Skeletal muscle satellite cell (primary cell): ENCODE results near the gene BBS12. TPM values are rescaled to one million over a fixed set of nuclear protein-coding genes. Genes with fewer than 3 reads are reported as not detected.
A peak's percentile ranks its signal among the peaks of the same experiment; 100 is the strongest.

Experiments
- H3K27me3 ChIP-seq: 2 replicates; pipeline ENCODE4 v1.7.0; 2013; ENCODE audit warnings: low read length; ENCODE audit not compliant: control insufficient read depth, insufficient read depth
- H3K36me3 ChIP-seq: 2 replicates; pipeline ENCODE4 v1.7.0; 2013; ENCODE audit warnings: mild to moderate bottlenecking, control low read depth, low read length; ENCODE audit not compliant: insufficient read depth
- H3K4me1 ChIP-seq: 2 replicates; pipeline ENCODE4 v1.7.0; 2013; ENCODE audit warnings: low read length; ENCODE audit not compliant: control insufficient read depth, insufficient read depth
- H3K4me2 ChIP-seq: 2 replicates; pipeline ENCODE4 v1.7.0; 2013; ENCODE audit warnings: mild to moderate bottlenecking, low read length
- H3K4me3 ChIP-seq: 2 replicates; pipeline ENCODE4 v1.7.0; 2013; ENCODE audit warnings: low read length
- H3K9ac ChIP-seq: 2 replicates; pipeline ENCODE4 v1.7.0; 2013; ENCODE audit warnings: mild to moderate bottlenecking, low read depth, low read length, moderate library complexity
- H3K9me3 ChIP-seq: replicated peaks from 2 replicates; pipeline ENCODE4 v1.7.0; 2013; ENCODE audit warnings: mild to moderate bottlenecking, control low read depth, low read length
- total RNA-seq: library from RNA; depleted of rRNA; stranded (reverse); fragments of >200 nt; gene quantifications from 2 replicates; pipeline ENCODE4 v1.2.3, GENCODE V29; 2012; rRNA removed

BBS12 gene
- total RNA-seq, result 3.0 and 4.2 TPM in 2 replicates

- peak within 1 kb of the TSS; percentile 83 for H3K9ac ChIP-seq
- peak within 1 kb of the TSS; percentile 86 for H3K4me3 ChIP-seq
- H3K36me3 ChIP-seq, result no peaks in the 10 kb centered on the region
- H3K9me3 ChIP-seq, result no peaks in the 10 kb centered on the region
- H3K27me3 ChIP-seq, result no peaks in the 10 kb centered on the region
- H3K4me2 ChIP-seq, result peak within 1 kb of the TSS; percentile 82
- H3K4me1 ChIP-seq, result peaks cover 16% of the 10 kb centered on the region
Observed at GRCh38 chr4:122732329-122733026, at the start of gene BBS12. Gene BBS12, plus strand, starts transcription at chr4:122732704. Its CDS starts 9,189 bp downstream, at chr4:122741893.

DNA sequence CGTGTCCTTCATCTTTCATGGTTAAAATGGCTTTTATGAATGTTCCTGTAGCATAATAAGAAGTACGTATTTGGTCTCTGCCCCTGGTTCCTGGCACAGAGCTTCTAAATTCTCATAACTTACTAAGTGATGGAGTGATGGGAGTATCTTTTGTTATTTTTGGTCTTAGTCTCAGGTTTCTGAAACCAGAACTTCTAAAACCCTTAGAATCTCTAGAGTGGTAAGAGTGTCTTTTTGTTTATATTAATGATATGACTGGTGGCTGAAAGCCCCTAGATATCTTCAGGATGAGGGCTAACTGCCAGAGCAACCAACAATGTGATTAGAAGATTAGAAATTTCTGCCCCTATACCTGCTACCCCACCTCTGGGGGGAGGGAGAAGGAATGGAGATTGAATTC lies 45.8 kb upstream of the BBS12 start:
- Histone ChIP-seq H3K9me3 (no peaks in the 10 kb centered on the region), H3K4me3 (no peak overlapping the region), H3K4me2 (no peak overlapping the region), H3K27me3 (no peaks in the 10 kb centered on the region), H3K9ac (no peak overlapping the region), H3K36me3 (no peaks in the 10 kb centered on the region), H3K4me1 (no peaks in the 10 kb centered on the region)

- Histone ChIP-seq H3K4me3 (no peak overlapping the region), H3K27me3 (no peaks in the 10 kb centered on the region), H3K36me3 (no peaks in the 10 kb centered on the region), H3K9me3 (no peaks in the 10 kb centered on the region), H3K9ac (no peak overlapping the region), H3K4me1 (no peaks in the 10 kb centered on the region), H3K4me2 (no peak overlapping the region)
Observed at GRCh38 chr4:122687531-122688061, 44.9 kb upstream of the BBS12 start.

- no peak overlapping the region for H3K9ac ChIP-seq
- H3K36me3 ChIP-seq, result no peaks in the 10 kb centered on the region
- H3K4me2 ChIP-seq, result no peak overlapping the region
- H3K4me1 ChIP-seq, result peaks cover 5% of the 10 kb centered on the region
- H3K4me3 ChIP-seq, result no peak overlapping the region
- no peaks in the 10 kb centered on the region for H3K27me3 ChIP-seq
- no peaks in the 10 kb centered on the region for H3K9me3 ChIP-seq
Observed at GRCh38 chr4:122688529-122689140, 43.9 kb upstream of the BBS12 start.

DNA sequence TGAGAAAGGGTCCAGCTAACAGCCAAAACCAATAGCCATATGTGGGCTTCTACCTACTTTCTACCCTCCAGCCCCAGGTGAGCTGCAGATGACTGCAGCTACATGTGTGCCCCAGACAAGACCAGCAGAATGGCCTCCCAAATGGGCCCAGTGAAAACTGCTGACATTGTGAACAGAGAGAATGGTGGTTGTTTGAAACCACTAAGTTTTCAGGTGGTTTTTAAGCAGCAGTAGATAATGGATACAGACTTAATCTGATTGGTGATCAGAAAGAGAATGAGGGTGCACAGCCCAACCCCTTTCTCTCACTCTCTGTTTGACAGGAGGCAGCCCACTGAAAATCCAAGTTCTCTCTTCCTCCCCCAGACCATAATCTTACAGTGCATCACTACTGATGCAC lies 42.5 kb upstream of the BBS12 start:
- peaks cover 5% of the 10 kb centered on the region for H3K4me1 ChIP-seq
- no peak overlapping the region for H3K9ac ChIP-seq
- H3K36me3 ChIP-seq, result no peaks in the 10 kb centered on the region
- no peaks in the 10 kb centered on the region for H3K9me3 ChIP-seq
- no peaks in the 10 kb centered on the region for H3K27me3 ChIP-seq
- H3K4me3 ChIP-seq, result no peak overlapping the region
- H3K4me2 ChIP-seq, result no peak overlapping the region

- Histone ChIP-seq H3K9ac (no peak overlapping the region), H3K4me1 (peaks cover 5% of the 10 kb centered on the region), H3K9me3 (no peaks in the 10 kb centered on the region), H3K4me2 (no peak overlapping the region), H3K27me3 (no peaks in the 10 kb centered on the region), H3K36me3 (no peaks in the 10 kb centered on the region), H3K4me3 (no peak overlapping the region)
Observed at GRCh38 chr4:122691988-122692387, 40.5 kb upstream of the BBS12 start.

- H3K4me3 ChIP-seq, result no peak overlapping the region
- no peak overlapping the region for H3K4me2 ChIP-seq
- H3K9me3 ChIP-seq, result no peaks in the 10 kb centered on the region
- no peak overlapping the region for H3K9ac ChIP-seq
- peaks cover 5% of the 10 kb centered on the region for H3K4me1 ChIP-seq
- H3K27me3 ChIP-seq, result no peaks in the 10 kb centered on the region
- H3K36me3 ChIP-seq, result no peaks in the 10 kb centered on the region
Observed at GRCh38 chr4:122692641-122693520, 39.6 kb upstream of the BBS12 start.

DNA sequence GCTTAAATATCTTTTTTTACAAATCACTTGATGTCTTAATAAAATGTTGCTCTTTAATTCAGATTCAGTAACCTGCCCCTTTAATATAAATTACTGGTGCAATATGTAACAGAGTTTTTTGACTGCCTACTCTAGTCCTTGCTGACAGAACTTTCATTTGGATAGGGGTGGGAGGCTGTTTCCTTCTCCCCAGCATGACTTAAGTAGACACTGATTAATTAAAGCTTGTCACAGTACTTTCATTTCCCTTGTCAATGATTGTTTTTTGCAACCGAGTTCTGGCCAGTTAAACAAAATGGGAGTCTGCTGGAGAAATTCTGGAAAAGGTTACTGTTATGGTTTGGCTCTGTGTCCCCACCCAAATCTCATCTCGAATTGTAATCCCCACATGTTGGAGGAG lies 37.3 kb upstream of the BBS12 start:
- Histone ChIP-seq H3K4me1 (peaks cover 9% of the 10 kb centered on the region), H3K4me2 (no peak overlapping the region), H3K36me3 (no peaks in the 10 kb centered on the region), H3K9me3 (no peaks in the 10 kb centered on the region), H3K27me3 (no peaks in the 10 kb centered on the region), H3K4me3 (no peak overlapping the region), H3K9ac (no peak overlapping the region)

GRCh38 chr4:122700178-122700725 lies 32.3 kb upstream of the BBS12 start:
- H3K9ac ChIP-seq, result no peak overlapping the region
- no peak overlapping the region for H3K4me2 ChIP-seq
- no peak overlapping the region for H3K4me3 ChIP-seq

DNA sequence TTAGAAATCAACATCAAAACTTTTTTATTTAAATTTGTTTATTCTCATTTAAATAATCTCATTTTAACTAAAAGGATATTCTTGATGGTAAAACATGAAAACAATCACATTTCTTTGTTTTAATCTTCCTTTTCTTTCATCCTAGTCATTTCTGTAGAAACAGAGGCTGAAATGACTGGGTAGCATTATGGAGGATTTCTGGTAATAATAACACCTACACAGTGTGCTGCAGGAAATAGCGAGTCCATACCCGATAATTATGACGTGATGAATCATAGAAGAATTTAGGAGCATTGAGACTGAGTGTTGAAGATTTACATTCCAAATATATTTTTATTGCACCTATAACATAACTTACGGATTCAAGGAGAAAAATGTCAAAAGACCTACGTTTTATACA lies 31.4 kb upstream of the BBS12 start:
- H3K9ac ChIP-seq, result no peak overlapping the region
- H3K4me3 ChIP-seq, result no peak overlapping the region
- peaks cover 7% of the 10 kb centered on the region for H3K4me1 ChIP-seq
- H3K27me3 ChIP-seq, result no peaks in the 10 kb centered on the region
- no peaks in the 10 kb centered on the region for H3K36me3 ChIP-seq
- no peaks in the 10 kb centered on the region for H3K9me3 ChIP-seq
- no peak overlapping the region for H3K4me2 ChIP-seq

More at GRCh38 chr4:122700178-122700725, 32.3 kb upstream of the BBS12 start:
- Histone ChIP-seq H3K27me3 (no peaks in the 10 kb centered on the region), H3K36me3 (no peaks in the 10 kb centered on the region), H3K4me1 (peaks cover 7% of the 10 kb centered on the region), H3K9me3 (no peaks in the 10 kb centered on the region)

- no peaks in the 10 kb centered on the region for H3K36me3 ChIP-seq
- peaks cover 7% of the 10 kb centered on the region for H3K4me1 ChIP-seq
- no peak overlapping the region for H3K4me2 ChIP-seq
- H3K9ac ChIP-seq, result no peak overlapping the region
- no peaks in the 10 kb centered on the region for H3K9me3 ChIP-seq
- H3K27me3 ChIP-seq, result no peaks in the 10 kb centered on the region
- H3K4me3 ChIP-seq, result no peak overlapping the region
Observed at GRCh38 chr4:122701965-122702364, 30.5 kb upstream of the BBS12 start.
